Suprapubic skin (tissue), 4 donors: ENCODE data around the gene LRCOL1.

Experiments
- CTCF ChIP-seq, 2 donors: fragments of 200-600 bp in 1 of 2; fragments of 450-650 bp in 1 of 2; sonication (generic) in 1 of 2; IDR thresholded peaks; one replicate each; pipeline ENCODE4 v1.5.1; 2016 to 2019; ENCODE audit warnings: antibody characterized with exemption in 2 of 2, mild to moderate bottlenecking in 1 of 2, moderate library complexity in 1 of 2
- EP300 ChIP-seq: sonication (generic); formaldehyde crosslinking; IDR thresholded peaks from one replicate; pipeline ENCODE4 v1.6.1; 2017; ENCODE audit warnings: antibody characterized with exemption
- POLR2A ChIP-seq, 2 donors: fragments of 450-650 bp; IDR thresholded peaks; one replicate each; pipeline ENCODE4 v1.6.1; 2017; ENCODE audit warnings: antibody characterized with exemption in 2 of 2, mild to moderate bottlenecking in 2 of 2, moderate library complexity in 2 of 2
- POLR2AphosphoS5 ChIP-seq, 3 donors: sonication (generic); formaldehyde crosslinking; IDR thresholded peaks; one replicate each; pipeline ENCODE4 v1.6.1; 2017; ENCODE audit warnings: antibody characterized with exemption in 3 of 3

- TF ChIP-seq POLR2AphosphoS5 (IDR thresholded peaks at IDR 0.05) (no peak), POLR2A (IDR thresholded peaks at IDR 0.05) (no peak), CTCF (IDR thresholded peaks at IDR 0.05) (no peak), EP300 (no peak)
These were observed 33.0 kb downstream of the LRCOL1 start for GRCh38 chr12:132577191-132577920.
